Activated T-helper 9 cell treated with anti-CD3 and anti-CD28 coated beads, Interleukin-2, amount 50 U/mL, for 16 hours (primary cell): ENCODE measurements around the gene C11orf58.

Source experiments
- DNase-seq: peaks from one replicate; pipeline ENCODE4 v3.0.0-alpha.2; 2020; ENCODE audit warnings: low read depth

The C11orf58 gene

DNA sequence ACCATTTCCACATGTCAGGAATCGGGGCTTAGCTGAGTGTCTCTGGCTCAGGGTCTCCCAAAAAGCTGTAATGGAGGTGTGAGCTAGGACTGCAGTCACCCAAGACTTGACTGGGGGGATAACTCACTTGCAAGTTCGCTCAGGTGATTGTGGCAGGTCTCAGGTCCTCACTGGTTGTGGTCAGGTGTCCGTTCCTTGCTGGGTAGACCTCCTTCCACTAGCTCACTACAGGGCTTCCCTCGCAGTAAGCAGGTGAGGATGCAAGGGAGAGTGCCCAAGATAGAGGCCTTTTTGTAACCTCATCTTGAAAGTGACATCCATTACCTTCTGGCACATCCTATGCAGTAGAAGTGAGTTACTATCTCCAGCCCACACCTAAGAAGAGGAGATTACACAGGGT, 29.5 kb downstream of the C11orf58 start:
- no peak for DNase-seq

DNA sequence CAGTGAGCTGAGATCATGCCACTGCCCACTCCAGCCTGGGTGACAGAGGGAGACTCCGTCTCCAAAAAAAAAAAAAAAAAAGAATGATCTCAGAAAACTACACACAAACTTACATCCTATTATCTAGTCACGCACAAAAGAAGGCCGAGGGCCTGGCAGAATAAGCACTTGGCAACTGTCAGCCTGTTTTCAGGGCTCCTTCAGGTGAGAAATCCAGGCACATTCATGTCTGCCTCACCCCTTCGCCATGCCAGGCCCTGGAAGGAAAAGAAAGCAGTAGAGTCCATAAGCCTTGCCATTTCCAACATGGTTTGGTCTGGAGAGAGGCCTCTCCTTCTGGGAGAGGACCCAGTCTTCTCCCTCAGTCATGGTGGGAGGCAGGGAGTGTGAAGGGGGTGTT, 30.9 kb downstream of the C11orf58 start:
- no peak for DNase-seq

DNA sequence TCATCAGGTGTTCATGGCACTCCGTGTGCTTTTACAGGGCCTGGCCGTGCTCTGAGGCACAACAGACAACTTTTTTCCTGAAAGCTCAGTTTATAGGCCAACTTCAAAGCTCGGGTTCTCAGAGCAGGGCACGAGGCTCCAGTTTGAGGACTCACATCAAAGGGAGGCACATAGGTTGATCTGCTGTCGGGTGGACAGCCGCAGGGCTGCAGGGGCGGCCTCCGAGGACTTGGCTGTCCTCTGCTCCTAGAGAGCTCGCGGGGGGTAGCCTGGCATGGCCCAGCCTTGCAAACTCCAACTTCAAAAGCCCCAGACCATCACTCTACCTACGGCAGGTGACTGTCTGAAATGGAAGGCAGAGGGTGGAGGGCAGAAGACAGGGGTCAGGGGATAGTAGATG, 31.6 kb downstream of the C11orf58 start:
- no peak for DNase-seq

- no peak for DNase-seq
Measured at GRCh38 chr11:16771350-16772140, 33.1 kb downstream of the C11orf58 start.

DNA sequence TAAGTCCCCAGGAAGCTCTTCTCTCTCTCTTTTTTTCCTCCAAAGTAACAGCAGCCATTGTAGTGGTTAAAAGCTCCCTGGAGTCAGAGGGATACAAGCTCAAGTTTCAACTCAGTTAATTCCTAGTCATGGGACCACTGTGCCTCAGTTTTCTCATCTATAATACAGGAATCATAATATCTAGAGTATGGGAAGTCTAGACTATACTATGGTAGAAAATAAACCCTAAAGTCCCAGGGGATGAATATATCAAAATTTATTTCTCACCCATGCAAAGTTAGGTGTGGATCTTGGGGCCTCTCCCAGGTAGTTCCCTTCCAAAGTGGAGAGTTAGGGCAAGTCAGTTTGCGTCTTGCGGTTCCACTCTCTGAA, 33.7 kb downstream of the C11orf58 start:
- DNase-seq: no peak

DNA sequence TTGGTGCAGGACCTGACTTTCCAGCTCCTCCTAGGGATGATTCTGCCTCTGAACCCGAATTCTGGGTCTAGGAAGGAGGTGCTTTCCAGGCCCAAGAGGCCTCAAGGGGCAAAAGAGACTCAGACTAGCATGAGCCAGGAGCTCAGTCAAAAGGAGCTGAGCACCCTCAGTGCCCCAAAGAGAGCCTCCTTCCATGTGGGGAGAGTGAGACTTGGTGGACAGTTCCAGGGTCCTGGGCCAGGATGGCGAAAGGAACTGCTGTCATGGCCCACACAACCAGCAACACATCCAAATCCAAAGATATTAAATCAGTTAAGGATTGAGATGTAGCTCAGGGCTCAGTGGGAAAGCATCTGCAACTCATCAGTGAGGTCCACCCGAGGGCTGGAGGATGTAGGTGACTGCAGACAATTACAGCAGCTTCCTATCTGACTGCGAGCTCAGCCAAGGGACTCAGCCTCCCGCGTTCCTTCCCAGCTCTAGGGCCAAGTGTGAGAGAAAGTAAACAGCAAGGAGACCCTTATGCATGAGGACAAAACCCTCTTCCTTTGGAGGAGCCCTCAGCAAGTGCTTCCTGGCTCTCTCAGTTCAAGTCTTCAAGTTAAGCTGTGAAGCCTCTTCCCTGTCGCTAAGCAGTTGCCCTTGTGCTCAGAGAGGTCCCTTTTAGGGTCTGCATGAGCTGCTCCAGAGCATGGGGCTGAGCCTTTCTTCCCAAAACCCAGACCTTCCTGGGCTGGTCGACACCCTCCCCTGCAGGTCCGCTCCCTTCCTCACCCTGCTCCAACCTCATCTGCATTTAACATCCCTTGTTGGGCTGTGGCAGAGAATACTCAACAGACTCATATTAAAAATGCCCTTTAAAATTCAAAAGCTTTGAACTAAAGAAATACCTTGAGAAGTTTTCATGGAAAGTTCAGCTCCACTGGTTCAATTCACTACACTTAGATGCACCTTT, 35.8 kb downstream of the C11orf58 start:
- DNase-seq: no peak

- no peak for DNase-seq
Measured at GRCh38 chr11:16774936-16775613, 36.6 kb downstream of the C11orf58 start.

- DNase-seq: no peak
Measured at GRCh38 chr11:16775614-16776283, 37.3 kb downstream of the C11orf58 start.

DNA sequence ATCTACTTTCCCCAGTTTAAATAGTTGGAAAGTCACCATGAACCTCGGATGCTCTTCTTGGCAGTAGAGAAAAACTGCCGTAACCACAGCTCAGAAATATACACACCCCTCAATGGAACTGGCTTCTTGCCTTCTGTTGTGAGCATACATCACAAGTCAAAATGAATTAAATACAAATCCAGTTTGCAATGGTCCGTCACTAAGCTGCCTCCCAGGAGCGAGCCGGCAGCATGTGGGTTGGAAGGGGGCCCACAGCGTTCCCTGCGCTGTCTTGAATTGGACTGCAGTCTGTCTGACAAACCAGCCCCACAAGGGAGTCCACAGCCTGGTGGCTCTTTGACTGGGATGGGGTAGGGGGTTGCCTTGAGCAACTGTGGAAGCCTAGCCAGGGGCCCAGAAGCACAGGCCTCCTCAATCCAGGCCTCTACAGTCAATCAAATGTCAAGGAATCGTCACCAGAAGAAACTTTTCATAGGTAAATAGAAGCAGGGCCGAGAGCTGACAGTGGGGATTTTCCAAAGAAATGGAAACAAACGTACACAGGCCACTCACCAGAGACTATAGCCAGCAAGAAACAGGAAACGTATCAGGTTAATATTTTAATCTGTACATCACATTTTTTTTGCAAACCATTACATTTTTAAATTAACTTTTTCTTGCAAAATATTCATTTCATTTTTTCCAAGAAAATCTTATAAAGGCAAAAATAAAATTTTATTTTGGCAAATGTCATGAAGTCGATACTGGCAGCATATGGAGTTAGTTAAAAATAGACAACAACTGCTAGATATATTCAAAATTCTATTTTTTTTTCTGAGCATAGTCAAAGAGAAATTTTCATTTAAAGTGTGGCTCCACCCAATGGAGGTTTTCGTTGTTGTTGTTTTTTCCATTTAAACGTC, 38.5 kb downstream of the C11orf58 start:
- DNase-seq: no peak

DNA sequence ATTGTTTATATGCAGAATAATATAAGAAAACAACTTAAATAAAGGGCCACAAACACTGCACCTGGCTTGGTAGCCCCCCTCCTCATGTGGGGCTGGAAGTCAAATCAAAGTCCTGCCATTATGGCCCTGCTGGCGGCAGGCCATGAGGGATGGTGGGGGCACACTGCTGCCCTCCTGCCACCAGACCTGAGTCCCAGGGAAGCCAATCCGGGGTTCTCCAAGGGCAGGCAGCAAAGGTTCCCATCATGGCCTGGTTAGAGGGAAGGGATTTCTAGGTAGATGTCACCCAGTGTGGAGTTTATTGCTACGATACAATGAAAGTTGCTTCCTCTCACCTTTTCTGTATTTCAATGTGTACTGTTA, 39.1 kb downstream of the C11orf58 start:
- no peak for DNase-seq

DNA sequence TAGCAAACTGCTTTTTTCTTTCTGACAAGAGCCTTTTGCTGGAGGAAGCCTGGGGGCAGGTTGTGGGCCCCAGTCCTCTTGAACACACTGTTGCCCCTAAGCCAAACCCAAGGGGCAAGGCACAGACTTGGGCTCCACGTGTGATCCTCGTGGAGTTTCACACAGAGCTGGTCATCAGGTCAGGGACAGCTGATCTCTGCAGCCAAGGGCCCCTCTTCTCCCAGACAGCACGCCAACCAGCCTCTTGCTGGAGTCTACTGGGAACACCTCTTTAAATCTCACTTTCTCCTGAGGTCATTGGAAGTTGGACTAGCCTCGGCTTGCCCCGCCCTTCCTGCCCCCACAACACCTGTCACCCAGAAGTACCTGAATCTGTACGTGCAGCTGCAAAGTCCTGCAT, 39.8 kb downstream of the C11orf58 start:
- DNase-seq: no peak

- no peak for DNase-seq
Measured at GRCh38 chr11:16778876-16779275, 40.4 kb downstream of the C11orf58 start.

- no peak for DNase-seq
Measured at GRCh38 chr11:16779436-16779835, 41.0 kb downstream of the C11orf58 start.

DNA sequence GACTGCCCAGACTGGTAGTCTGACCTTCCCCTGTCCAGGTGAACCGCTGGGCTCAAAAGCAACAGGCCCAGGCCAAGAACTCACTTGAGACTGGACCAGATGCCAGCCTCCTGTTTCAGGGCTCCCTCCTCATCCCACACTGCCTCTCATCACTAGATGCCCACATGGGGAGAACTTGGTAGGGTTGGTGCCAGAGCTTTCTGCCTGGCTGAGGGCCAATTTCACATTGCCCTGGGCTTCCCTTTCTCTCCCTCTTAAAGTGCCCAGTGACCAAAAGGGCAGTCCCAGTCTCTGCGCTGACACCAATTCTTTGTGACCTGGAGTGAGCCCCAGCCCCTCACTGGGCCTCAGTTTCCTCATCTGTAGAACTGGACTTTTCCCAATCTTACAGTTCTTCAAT, 41.7 kb downstream of the C11orf58 start:
- no peak for DNase-seq

DNA sequence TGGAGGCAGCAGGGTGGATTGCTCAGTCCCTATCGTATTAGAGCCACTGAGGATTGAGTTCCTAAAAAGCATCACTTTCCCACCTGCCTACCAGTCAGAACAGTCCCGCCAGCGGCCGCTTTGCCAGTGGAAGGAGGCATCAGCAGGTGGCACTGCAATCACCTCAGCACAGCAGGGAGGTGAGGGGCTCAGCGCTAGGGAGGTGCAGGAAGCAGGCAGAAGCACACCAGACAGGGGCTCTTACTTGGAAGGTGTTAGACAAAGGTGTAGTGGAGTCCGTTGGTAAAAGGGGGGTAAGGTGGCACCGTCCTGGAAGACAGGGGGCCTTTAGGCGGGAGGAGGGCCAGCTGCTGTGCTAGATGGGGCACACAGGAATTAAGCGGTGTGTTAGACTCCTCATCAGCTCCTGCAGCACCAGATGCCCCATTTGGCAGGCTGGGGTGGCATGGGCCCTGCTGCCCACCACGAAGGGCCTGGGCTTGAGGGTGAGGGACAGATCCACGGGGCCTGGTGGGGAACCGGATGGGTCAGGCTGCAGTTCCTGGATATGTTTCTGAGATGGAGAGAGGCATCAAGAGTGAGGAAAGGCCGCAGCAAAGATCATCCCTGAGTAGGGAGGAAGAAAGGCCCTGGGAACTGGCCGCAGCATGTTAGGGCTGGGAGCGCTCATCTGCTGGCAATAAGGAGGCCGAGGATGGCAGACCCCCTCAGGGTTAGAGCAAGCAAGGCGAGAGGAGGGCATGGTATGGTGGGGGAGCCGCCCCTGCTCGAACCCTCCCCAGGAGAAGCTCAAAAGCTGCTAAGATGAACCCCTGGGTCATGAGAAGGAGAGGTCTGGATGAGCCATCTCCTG, 42.5 kb downstream of the C11orf58 start:
- DNase-seq: no peak

GRCh38 chr11:16781936-16782919, 43.8 kb downstream of the C11orf58 start:
- no peak for DNase-seq

DNA sequence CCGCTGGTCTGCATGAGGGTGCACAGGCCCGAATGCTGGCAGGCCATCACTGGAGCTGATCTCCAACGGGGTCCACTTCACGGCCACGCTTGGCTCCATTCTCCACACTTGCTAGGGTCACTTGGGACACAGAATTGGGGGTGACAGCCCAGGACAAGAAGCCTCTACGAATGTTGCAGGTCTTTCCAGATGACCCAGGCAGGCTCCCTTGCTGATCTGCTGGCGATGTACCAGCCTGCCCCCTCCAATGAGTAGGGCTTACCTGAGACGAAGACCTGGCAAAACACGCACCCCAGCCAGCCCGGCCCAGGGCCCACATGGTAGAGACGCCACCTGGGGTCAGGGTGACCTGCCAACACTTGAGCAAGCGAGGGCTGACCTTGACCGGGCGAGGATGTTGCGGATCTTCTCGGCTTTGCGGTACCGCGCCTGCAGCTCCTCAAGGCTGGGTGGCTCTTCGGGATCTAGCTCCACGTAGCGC, 44.9 kb downstream of the C11orf58 start:
- DNase-seq: no peak

DNA sequence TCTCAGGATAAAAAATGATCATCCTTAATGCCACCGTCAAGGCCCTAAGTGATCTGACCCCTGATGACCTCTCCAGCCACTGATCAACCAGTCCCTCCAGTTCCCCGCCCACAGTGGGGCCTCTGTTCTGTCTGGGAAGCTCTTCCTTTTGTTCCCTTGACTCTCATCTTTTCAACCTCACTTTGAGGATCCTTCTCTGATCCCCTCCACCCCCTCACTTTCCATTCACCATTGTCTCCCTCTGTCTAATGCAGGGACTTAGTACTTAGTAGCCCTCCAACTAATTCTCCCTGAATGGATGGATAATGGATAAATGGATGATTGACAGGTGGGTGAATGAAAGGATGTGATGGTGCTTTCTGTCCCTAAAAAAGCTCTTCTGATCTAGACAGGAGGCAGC, 45.6 kb downstream of the C11orf58 start:
- DNase-seq: no peak

GRCh38 chr11:16784666-16785065, 46.2 kb downstream of the C11orf58 start:
- DNase-seq: no peak
